NOMO-1 treated with DMSO at 0.1 percent for 48 hours (cell line): ENCODE data around the gene SPRED1.
A peak's percentile ranks its signal among the peaks of the same experiment; 100 is the strongest.

ENCODE experiments used
- DNase-seq: peaks from one replicate; lab custom pipeline; 2025; ENCODE audit not compliant: unreplicated experiment; lab: John Stamatoyannopoulos, UW

Gene SPRED1

GRCh38 chr15:38252481-38253350 is at the start of gene SPRED1:
SPRED1 (plus strand) TSS chr15:38252836; CDS start chr15:38253186, 350 bp downstream.
- no peak for DNase-seq

- no peak for DNase-seq
Observed at GRCh38 chr15:38205526-38206272, 46.9 kb upstream of the SPRED1 start.

GRCh38 chr15:38207621-38208020 is 45.0 kb upstream of the SPRED1 start:
- no peak for DNase-seq

GRCh38 chr15:38208206-38208605 is 44.4 kb upstream of the SPRED1 start:
- no peak for DNase-seq

GRCh38 chr15:38208779-38209178 is 43.9 kb upstream of the SPRED1 start:
- DNase-seq: no peak

- DNase-seq: no peak
Observed at GRCh38 chr15:38211249-38211648, 41.4 kb upstream of the SPRED1 start.

- no peak for DNase-seq
Observed at GRCh38 chr15:38211811-38212210, 40.8 kb upstream of the SPRED1 start.

GRCh38 chr15:38212729-38213351 is 39.8 kb upstream of the SPRED1 start:
- DNase-seq: no peak

GRCh38 chr15:38213356-38213755 is 39.3 kb upstream of the SPRED1 start:
- DNase-seq: no peak

GRCh38 chr15:38215707-38216106 is 36.9 kb upstream of the SPRED1 start:
- DNase-seq: no peak

- DNase-seq: no peak
Observed at GRCh38 chr15:38216763-38217162, 35.9 kb upstream of the SPRED1 start.

GRCh38 chr15:38217191-38217595 is 35.4 kb upstream of the SPRED1 start:
- no peak for DNase-seq

GRCh38 chr15:38217788-38218609 is 34.6 kb upstream of the SPRED1 start:
- peak; percentile 22 for DNase-seq

- DNase-seq: no peak
Observed at GRCh38 chr15:38220606-38221273, 31.9 kb upstream of the SPRED1 start.

GRCh38 chr15:38224486-38224885 is 28.1 kb upstream of the SPRED1 start:
- DNase-seq: no peak

GRCh38 chr15:38225381-38225780 is 27.3 kb upstream of the SPRED1 start:
- no peak for DNase-seq

- DNase-seq: no peak
Observed at GRCh38 chr15:38226608-38227266, 25.9 kb upstream of the SPRED1 start.

- no peak for DNase-seq
Observed at GRCh38 chr15:38227941-38228340, 24.7 kb upstream of the SPRED1 start.

GRCh38 chr15:38228618-38229017 is 24.0 kb upstream of the SPRED1 start:
- no peak for DNase-seq
